ENCODE data around the gene RAB44.

The RAB44 gene

DNA sequence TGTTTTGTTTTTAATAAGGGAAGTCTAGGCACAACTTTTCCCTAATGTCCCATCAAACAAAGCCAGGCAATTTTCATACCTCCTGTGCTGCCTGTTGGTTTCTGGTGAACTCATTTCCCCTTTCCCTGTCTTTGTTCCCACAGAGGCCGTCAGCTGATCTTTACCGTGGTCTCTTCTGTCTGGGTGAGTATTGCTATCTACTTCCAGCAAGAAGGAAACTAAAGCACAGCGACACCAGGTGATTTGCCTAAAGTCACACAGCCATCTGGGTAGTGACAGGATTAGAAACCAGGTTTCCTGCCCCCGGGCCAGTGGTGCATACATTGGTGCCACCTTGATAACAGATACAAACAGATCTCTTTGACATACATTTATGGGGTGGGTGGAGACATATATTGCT is 59.6 kb downstream of the RAB44 start:
- no peak overlapping the region for H3K4me3 ChIP-seq (ENCODE audit: low read depth, low read length)
- TF ChIP-seq, protein P1, sequence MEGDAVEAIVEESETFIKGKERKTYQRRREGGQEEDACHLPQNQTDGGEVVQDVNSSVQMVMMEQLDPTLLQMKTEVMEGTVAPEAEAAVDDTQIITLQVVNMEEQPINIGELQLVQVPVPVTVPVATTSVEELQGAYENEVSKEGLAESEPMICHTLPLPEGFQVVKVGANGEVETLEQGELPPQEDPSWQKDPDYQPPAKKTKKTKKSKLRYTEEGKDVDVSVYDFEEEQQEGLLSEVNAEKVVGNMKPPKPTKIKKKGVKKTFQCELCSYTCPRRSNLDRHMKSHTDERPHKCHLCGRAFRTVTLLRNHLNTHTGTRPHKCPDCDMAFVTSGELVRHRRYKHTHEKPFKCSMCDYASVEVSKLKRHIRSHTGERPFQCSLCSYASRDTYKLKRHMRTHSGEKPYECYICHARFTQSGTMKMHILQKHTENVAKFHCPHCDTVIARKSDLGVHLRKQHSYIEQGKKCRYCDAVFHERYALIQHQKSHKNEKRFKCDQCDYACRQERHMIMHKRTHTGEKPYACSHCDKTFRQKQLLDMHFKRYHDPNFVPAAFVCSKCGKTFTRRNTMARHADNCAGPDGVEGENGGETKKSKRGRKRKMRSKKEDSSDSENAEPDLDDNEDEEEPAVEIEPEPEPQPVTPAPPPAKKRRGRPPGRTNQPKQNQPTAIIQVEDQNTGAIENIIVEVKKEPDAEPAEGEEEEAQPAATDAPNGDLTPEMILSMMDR (IDR thresholded peaks at IDR 0.05; ENCODE audit: low read depth, low read length) = no peak
- no peak for TF ChIP-seq MYC (IDR thresholded peaks at IDR 0.05; ENCODE audit: low read depth, low read length)
- TF ChIP-seq, protein P2, sequence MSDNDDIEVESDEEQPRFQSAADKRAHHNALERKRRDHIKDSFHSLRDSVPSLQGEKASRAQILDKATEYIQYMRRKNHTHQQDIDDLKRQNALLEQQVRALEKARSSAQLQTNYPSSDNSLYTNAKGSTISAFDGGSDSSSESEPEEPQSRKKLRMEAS (IDR thresholded peaks at IDR 0.05; ENCODE audit: low read depth, low read length) = no peak
- TF ChIP-seq POLR2A (IDR thresholded peaks at IDR 0.05; ENCODE audit: extremely low read depth, insufficient read length) = no peak
- DNase-seq (ENCODE audit: low read depth) = no peak

DNA sequence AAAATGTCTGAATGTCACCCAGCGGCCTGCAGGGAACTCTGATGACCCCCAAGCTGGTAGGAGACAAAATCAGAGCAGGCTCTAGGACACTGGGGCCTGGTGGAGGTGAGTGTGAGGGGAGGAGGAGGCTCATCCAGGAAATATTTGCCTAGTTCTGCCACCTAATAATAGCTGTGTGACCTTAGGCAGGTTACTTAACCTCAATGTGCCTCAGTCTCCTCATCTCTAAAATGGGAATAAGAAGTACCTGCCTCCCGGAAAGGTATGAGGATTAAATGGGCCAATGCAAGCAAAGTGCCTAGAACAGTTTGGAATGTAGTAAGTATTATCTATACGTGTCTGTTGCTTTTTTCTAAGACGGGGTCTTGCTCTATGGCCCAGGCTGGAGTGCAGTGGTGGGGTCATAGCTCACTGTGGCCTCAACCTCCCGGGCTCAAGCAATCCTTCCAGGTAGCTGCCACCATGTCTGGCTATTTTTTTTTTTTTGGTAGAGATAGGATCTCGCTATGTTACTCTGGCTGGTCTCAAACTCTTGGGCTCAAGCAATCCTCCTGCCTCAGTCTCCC is 60.4 kb downstream of the RAB44 start:
- TF ChIP-seq MYC (IDR thresholded peaks at IDR 0.05; ENCODE audit: low read depth, low read length) = no peak
- TF ChIP-seq, protein P1 (IDR thresholded peaks at IDR 0.05; ENCODE audit: low read depth, low read length) = no peak
- TF ChIP-seq POLR2A (IDR thresholded peaks at IDR 0.05; ENCODE audit: extremely low read depth, insufficient read length) = no peak
- no peak overlapping the region for H3K4me3 ChIP-seq (ENCODE audit: low read depth, low read length)
- no peak for DNase-seq (ENCODE audit: low read depth)

DNA sequence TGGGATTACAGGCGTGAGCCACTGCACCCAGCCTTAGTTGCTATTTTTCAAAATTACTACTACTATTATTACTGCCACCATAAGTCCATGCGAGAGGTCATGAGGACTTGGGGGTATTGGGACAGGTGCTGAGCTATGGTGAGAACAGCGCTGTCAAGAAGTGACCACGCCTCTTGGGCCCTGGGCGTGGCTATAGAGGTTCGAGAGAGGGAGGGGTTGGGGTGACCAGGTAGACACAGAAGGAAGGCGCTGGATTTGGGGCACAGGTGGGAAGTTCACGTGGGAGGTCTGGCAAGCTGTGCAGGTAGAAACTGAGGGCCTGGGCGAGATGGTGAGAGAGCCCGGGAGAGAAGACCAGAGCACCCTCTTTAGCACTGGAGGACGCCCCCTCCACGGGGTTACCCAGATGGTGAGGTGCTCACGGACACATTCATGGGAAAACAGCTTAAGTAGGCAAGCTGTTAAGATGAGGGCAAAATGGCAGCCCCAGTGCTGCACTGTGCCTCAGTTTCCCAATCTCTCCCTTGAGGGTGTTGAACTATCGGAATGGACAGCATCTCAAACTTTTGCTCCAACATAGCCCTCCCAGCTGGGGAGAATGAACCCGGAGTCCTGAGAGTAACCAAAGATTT is 61.0 kb downstream of the RAB44 start:
- no peak for TF ChIP-seq POLR2A (IDR thresholded peaks at IDR 0.05; ENCODE audit: extremely low read depth, insufficient read length)
- TF ChIP-seq, protein P2 (IDR thresholded peaks at IDR 0.05; ENCODE audit: low read depth, low read length) = no peak
- TF ChIP-seq, protein P1 (IDR thresholded peaks at IDR 0.05; ENCODE audit: low read depth, low read length) = no peak
- no peak for TF ChIP-seq MYC (IDR thresholded peaks at IDR 0.05; ENCODE audit: low read depth, low read length)
- no peak overlapping the region for H3K4me3 ChIP-seq (ENCODE audit: low read depth, low read length)

DNA sequence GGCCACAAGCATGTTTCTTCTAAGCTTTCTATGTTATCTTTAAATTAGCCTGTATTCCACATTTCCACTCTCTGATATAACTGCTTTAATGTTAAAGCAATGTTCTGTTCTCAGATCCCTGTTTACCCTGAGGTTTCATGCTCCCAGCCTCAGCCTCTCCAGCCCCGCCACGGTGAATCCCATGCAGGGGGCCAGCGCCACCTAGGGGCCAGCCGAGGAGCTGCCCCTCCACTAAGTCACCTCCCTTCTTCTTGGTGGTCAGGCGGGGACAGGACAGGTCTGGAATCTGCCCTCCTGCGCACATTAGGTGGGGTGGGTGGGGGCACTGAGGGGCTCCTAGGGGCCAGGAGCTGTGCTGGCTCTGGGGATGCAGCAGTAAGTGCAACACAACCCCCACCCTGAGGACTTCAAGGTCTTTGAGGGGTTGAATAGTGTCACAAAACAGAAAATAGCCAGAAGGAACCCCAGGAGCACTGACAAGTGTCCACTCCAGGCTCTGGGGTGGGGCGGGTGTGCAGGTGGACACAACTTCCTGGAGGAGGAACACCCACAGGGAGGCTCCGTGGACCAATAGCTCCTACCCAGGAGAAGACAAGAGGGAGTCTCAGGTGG is 61.6 kb downstream of the RAB44 start:
- TF ChIP-seq, protein P1 (IDR thresholded peaks at IDR 0.05; ENCODE audit: low read depth, low read length) = peak; percentile 98
- TF ChIP-seq, protein P2 (IDR thresholded peaks at IDR 0.05; ENCODE audit: low read depth, low read length) = no peak
- no peak overlapping the region for H3K4me3 ChIP-seq (ENCODE audit: low read depth, low read length)
- peak; percentile 83 for DNase-seq (ENCODE audit: low read depth)

More for the DNA sequence above, 61.0 kb downstream of the RAB44 start:
- DNase-seq (ENCODE audit: low read depth) = no peak

DNA sequence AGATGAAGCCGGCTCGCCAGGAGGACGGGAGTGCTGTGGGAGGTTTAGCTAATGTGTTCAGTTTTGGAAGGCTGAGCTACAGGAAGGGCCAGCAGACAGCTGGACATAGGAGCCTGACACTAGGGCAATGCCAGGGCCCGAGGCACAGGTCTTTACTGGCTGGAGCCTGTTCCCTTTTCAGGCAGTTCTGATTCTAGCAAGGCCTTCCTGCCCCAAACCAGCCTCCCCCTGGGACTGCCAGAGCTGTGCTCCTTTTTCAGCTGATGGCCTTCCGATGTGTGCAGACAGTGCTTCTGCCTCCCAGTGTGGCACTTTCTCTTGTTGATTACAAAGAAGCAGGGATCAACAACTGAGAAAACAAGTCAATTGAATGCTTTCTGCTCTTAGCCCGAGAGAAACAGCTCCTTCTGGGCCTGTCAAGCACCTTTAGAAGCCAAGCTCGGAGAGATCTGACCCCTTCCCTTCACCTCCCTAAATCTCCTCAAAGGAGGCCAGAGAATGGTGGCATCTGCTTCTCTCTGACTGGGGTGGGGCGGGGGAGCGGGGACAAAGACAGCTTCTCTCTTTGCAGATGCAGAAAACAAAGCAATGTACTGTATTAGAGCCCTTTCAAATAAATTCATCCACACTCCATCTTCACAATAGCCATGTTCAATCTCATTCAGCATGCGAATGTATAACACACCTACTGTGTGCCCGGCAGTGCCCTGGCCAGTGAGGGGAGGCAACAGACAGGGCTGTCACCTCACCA is 63.2 kb downstream of the RAB44 start:
- DNase-seq (ENCODE audit: low read depth) = no peak
- no peak overlapping the region for H3K4me3 ChIP-seq (ENCODE audit: low read depth, low read length)
- TF ChIP-seq, protein P1 (IDR thresholded peaks at IDR 0.05; ENCODE audit: low read depth, low read length) = no peak
- TF ChIP-seq MYC (IDR thresholded peaks at IDR 0.05; ENCODE audit: low read depth, low read length) = no peak
- no peak for TF ChIP-seq POLR2A (IDR thresholded peaks at IDR 0.05; ENCODE audit: extremely low read depth, insufficient read length)
- TF ChIP-seq, protein P2 (IDR thresholded peaks at IDR 0.05; ENCODE audit: low read depth, low read length) = no peak
